T-helper 1 cell treated with Interleukin-12 subunit alpha and Interleukin-12 subunit beta and Interleukin-4 antibody, amounts not matched to agents 30 ng/mL and 1 ng/mL, for 36 hours (primary cell): Measurements from ENCODE around the gene TRPM4. TPM values are rescaled to one million over a fixed set of nuclear protein-coding genes. Genes with fewer than 3 reads are reported as not detected.
"Not testable (repeated sequence)": the region's sequence is repeated elsewhere in the genome, so short reads cannot be mapped to it uniquely, and the experiment has no call there.

Source experiments
- intact Hi-C: fragments of 100-400 bp; cut with micrococcal nuclease; formaldehyde crosslinking; loops from one replicate; pipeline ENCODE4 v1.15.1; 2024
- total RNA-seq: library from RNA; stranded (reverse); gene quantifications from 2 replicates; pipeline ENCODE4 v1.2.3, GENCODE V29; 2022

The TRPM4 gene
- total RNA-seq, 1 donor from 2014 or later: 0.54 TPM

DNA sequence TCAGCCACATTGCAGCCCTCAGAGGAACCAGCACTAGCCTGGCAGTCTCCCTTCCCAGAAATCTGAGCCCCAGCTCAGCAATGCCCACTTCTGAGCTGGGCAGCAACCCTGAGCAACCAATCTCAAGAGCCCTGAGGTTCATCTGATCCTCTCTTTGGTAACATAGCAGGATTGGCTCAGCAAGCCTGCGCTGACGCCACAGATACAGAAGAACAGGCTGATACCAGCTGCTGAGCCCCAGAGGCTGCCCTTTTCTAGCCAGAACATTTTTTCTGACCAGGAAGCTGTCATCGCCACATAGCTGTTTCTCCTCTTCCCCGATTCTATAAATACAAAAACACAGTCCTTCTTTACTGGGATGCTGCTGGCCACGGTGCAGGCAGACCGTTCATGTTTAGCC lies 59.8 kb downstream of the TRPM4 start:
- intact Hi-C loops: no loop called here

DNA sequence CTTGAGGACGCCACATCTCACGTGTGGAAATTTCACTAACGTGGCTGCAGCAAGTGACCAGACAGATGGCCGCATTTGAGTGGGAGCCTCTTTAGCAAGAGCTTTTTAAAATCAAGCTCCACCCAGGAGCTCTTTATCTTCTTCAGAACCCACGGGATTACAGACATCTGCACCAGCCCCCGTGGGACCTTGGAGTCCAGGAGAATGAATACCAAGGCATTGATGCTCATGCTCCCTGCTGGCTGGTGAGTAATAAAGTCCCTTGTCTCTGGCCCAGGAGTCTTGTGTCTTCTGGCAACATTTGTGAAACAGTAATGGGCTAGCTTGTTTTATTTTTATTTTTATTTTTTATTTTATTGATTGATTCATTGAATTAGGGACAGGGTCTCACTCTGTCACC lies 64.4 kb downstream of the TRPM4 start:
- intact Hi-C loops: no loop called here

- intact Hi-C loops: no loop called here
Observed at GRCh38 chr19:49222528-49222927, 64.9 kb downstream of the TRPM4 start.

- intact Hi-C loops: no loop called here
Observed at GRCh38 chr19:49223472-49223871, 65.9 kb downstream of the TRPM4 start.

- intact Hi-C loops: not testable (repeated sequence)
Observed at GRCh38 chr19:49224441-49224840, 66.8 kb downstream of the TRPM4 start.

- intact Hi-C loops: no loop called here
Observed at GRCh38 chr19:49224879-49225278, 67.3 kb downstream of the TRPM4 start.

- intact Hi-C loops: no loop called here
Observed at GRCh38 chr19:49229416-49229815, 71.8 kb downstream of the TRPM4 start.

DNA sequence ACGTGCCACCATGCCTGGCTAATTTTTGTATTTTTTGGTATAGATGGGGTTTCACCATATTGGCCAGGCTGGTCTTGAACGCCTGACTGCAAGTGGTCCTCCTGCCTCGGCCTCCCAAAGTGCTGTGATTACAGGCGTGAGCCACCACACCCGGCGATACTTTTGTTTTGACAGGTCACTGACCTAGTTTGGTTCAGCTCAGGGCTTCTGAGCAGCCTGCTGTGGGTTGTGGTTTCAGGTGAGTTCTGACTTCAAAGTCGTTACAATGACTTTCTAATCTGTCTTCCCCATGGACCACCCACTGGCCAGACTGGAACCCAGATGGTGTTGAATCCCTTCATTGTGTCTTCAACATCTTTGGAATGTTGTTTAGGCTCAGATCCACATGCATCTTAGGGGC lies 73.8 kb downstream of the TRPM4 start:
- intact Hi-C loops: no loop called here

DNA sequence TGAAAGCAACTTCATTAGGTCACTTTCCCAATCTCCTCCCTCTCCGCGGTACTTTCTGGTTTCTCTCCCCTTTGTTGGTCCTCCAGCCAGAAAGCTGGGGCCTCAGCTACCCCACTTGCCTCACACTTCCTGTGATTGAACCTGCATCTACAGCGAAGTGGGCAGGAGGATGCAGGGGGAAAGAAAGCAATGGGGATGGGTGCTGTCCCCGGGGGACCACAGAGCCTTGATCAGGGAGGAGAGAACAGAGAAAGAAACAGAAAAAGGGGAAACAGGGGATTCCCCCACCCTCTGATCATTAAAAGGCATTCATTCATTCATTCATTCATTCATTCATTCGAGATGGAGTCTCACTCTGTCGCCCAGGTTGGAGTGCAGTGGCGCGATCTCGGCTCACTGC lies 74.2 kb downstream of the TRPM4 start:
- intact Hi-C loops: no loop called here

DNA sequence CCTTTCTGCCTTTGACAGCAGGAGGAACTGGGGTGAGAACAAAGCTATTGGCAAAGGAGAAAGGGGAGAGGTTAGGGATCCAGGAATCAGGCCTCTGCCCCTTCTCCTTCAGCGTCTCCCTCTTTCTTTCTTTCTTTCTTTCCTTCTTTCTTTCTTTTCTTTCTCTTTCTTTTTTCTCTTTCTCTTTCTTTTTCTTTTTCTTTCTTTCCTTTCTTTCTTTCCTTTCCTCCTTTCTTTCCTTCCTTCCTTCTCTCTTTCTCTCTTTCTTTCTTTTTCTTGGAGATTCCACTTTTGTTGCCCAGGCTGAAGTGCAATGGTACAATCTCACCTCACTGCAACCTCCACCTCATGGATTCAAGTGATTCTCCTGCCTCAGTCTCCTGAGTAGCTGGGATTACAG lies 75.6 kb downstream of the TRPM4 start:
- intact Hi-C loops: no loop called here

DNA sequence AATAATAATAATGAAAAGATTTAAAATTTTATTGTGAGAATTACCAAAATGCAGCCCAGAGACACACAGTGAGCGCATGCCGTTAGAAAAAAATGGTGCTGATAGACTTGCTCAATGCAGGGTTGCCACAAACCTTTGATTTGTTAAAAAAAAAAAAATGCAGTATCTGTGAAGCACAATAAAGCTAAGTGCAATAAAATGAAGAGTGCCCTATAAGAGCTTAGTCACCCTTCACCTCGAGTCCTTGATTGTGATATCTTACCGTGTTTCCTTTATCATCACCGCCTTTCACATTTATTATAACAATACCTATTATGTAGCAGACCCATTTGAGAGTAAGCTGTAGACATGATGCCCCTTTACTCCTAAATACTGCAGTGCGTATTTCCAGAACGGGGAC lies 84.2 kb downstream of the TRPM4 start:
- intact Hi-C loops: no loop called here

DNA sequence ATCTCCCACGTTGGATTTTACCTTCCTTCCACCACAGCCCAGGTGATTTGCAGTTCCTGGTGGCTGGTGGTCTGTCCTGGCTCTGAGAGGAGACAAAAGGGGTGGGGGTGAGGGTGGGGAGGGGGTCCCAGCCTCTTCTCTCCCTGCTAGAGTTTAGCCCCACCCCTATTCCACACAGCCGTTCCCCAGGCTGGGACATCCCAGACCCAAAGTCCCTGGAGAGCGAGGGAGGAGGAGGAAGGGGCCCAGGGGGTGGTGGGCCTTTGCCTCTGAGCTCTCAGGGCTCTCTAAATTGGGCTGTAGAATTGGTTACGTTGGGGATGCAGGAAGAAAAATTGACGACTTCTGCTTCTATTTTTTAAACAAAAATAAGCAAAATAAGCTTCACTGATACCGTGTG lies 85.5 kb downstream of the TRPM4 start:
- intact Hi-C loops: no loop called here

DNA sequence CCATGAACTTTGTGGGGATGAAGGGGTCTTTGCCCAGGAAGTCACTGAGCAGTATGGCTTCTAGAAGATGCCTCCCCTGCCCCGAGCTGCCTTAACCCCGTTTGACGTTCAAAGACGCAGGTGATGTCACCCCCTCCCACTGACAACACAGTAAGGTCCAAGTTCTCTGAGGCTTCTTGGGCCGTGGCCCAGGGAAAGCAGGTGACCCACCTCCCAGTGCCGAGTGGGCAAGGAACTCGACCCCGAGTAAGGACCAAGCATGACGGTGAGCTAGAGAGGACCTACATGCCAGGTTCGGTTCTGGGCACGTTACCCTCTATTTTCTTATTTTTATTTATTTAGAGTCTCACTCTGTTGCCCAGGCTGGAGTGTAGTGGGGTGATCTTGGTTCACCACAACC lies 86.1 kb downstream of the TRPM4 start:
- intact Hi-C loops: no loop called here

DNA sequence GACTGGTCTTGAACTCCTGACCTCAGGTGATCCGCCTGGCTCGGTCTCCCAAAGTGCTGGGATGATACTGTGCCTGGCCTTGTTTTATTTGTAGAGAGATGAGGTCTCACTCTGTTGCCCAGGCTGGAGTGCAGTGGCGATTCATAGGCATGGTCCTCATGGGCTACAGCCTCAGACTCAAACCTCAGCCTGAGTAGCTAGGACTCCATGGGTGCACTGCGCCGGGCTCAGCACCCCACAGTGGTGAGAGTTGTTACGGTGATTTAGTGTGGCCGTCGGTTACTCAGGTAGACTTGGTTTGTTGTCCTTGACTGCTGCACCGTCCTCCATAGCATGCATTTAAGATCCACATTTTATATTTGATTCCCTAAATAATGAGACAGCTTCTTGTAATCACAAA lies 86.7 kb downstream of the TRPM4 start:
- intact Hi-C loops: no loop called here

GRCh38 chr19:49247676-49248075 lies 90.1 kb downstream of the TRPM4 start:
- intact Hi-C loops: no loop called here

DNA sequence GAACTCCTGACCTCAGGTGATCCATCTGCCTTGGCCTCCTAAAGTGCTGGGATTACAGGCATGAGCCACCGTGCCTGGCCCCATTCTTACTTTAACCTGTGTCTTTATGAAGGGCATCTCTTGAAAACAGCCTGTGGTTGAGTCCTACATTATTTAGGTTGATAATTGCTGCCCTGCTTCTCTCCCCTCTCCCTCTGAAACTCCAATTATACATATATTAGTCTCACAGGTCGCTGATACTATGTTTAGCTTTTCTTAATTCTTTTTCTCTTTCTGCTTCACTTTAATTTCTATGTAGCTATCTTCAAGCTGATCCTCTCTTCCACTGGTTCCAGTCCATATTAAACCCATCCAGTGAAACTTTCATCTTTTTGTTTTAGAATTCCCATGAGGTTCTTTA lies 92.3 kb downstream of the TRPM4 start:
- intact Hi-C loops: no loop called here

DNA sequence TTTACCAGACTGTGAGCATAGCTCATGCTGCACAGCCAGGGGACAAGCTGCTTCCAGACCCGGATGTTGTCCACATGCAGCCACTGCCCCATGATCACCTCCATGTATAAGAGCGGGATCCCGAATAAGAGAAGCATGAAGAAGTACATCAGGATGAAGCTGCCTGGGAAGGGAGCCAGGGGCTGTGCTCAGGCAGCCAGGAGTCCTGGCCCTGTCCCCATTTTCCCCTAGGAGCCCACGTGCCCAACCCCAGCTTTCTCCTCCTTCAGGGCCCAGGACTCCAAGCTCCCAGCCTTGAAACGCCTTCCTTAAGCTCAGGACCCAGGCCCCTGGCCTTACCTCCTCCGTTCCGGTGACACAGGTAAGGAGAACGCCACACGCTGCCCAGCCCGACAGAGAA lies 98.1 kb downstream of the TRPM4 start:
- intact Hi-C loops: no loop called here

GRCh38 chr19:49256691-49257090 lies 99.1 kb downstream of the TRPM4 start:
- intact Hi-C loops: no loop called here

Other genes starting within 250 kb of the TRPM4 start
- 0.34 TPM in 1 of 2 replicates, not detected in the other for gene DHDH, start 224.1 kb upstream of the TRPM4 start, total RNA-seq
- gene BAX, start 202.9 kb upstream of the TRPM4 start, total RNA-seq: 376 and 407 TPM in 2 replicates
- gene FTL, start 192.5 kb upstream of the TRPM4 start, total RNA-seq: 1,064 and 1,113 TPM in 2 replicates
- 67.8 and 76.2 TPM in 2 replicates for gene GYS1, start 164.5 kb upstream of the TRPM4 start, total RNA-seq
- 87.7 and 96.1 TPM in 2 replicates for gene RUVBL2, start 163.9 kb upstream of the TRPM4 start, total RNA-seq
- not detected in 2 replicates for gene LHB, start 140.7 kb upstream of the TRPM4 start, total RNA-seq
- gene CGB3, start 133.5 kb upstream of the TRPM4 start, total RNA-seq: not detected in 2 replicates
- gene CGB2, start 125.9 kb upstream of the TRPM4 start, total RNA-seq: not detected in 2 replicates
- not detected in 2 replicates for gene CGB1, start 120.9 kb upstream of the TRPM4 start, total RNA-seq
- not detected in 2 replicates for gene CGB5, start 113.9 kb upstream of the TRPM4 start, total RNA-seq
- gene CGB8, start 108.7 kb upstream of the TRPM4 start, total RNA-seq: not detected in 2 replicates
- not detected in 2 replicates for gene CGB7, start 100.0 kb upstream of the TRPM4 start, total RNA-seq
- gene NTF4, start 93.0 kb upstream of the TRPM4 start, total RNA-seq: not detected in 2 replicates
- gene KCNA7, start 85.1 kb upstream of the TRPM4 start, total RNA-seq: 0.07 TPM in 1 of 2 replicates, not detected in the other
- 233 and 234 TPM in 2 replicates for gene SNRNP70, start 72.3 kb upstream of the TRPM4 start, total RNA-seq
- 2.1 and 3.4 TPM in 2 replicates for gene LIN7B, start 43.4 kb upstream of the TRPM4 start, total RNA-seq
- 0.98 and 1.1 TPM in 2 replicates for gene C19orf73, start 38.6 kb upstream of the TRPM4 start, total RNA-seq
- 3.3 and 3.5 TPM in 2 replicates for gene PPFIA3, start 38.2 kb upstream of the TRPM4 start, total RNA-seq
- not detected in 2 replicates for gene HRC, start 2.4 kb upstream of the TRPM4 start, total RNA-seq
- gene SLC6A16, start 167.4 kb downstream of the TRPM4 start, total RNA-seq: 5.6 and 5.8 TPM in 2 replicates
- 229 and 231 TPM in 2 replicates for gene CD37, start 177.6 kb downstream of the TRPM4 start, total RNA-seq
- not detected in 2 replicates for gene TEAD2, start 204.6 kb downstream of the TRPM4 start, total RNA-seq
- not detected in 2 replicates for gene DKKL1, start 206.1 kb downstream of the TRPM4 start, total RNA-seq
- not detected in 2 replicates for gene KASH5, start 230.5 kb downstream of the TRPM4 start, total RNA-seq